H1 (cell line): ENCODE measurements around the gene ATP13A2. TPM values are rescaled to one million over a fixed set of nuclear protein-coding genes. Genes with fewer than 3 reads are reported as not detected.

Experiments
- CTCF ChIA-PET: fragments of 300-600 bp; sonication (Branson Sonifier 250); formaldehyde crosslinking; loops from one replicate; lab custom pipeline; 2021; ENCODE audit not compliant: partially characterized antibody; lab: Charles Lee
- POLR2A ChIA-PET: fragments of 300-600 bp; sonication (Branson Sonifier 250); formaldehyde crosslinking; loops from one replicate; lab custom pipeline; 2021; ENCODE audit warnings: inconsistent platforms; ENCODE audit not compliant: partially characterized antibody; lab: Charles Lee
- DNase-seq, 2 experiments: peaks; one replicate each; pipeline versions ENCODE4 v3.0.0 to v3.0.0-alpha.2; 2010 to 2022; ENCODE audit warnings: low spot score in 2 of 2, low read depth in 1 of 2, mixed read lengths in 1 of 2
- FAIRE-seq: peaks from 2 replicates; lab custom pipeline; 2011; peaks lifted over from hg19 to GRCh38; lab: Jason Lieb, UNC
- H2AFZ ChIP-seq: 2 replicates; pipeline ENCODE4 v1.8.1; 2012; ENCODE audit warnings: low read length, inconsistent platforms
- H2AK5ac ChIP-seq: 2 replicates; pipeline ENCODE4 v1.6.1; 2013; ENCODE audit warnings: low read depth, low read length
- H2BK120ac ChIP-seq: replicated peaks from 2 replicates; pipeline ENCODE3; 2013; ENCODE audit warnings: low read depth, low read length, inconsistent platforms
- H2BK12ac ChIP-seq: 2 replicates; pipeline ENCODE4 v1.6.1; 2013; ENCODE audit warnings: low read depth, low read length
- H2BK15ac ChIP-seq: 2 replicates; pipeline ENCODE4 v1.6.1; 2013; ENCODE audit warnings: low read length
- H2BK20ac ChIP-seq: 2 replicates; pipeline ENCODE4 v1.6.1; 2013; ENCODE audit warnings: low read length
- H2BK5ac ChIP-seq: 2 replicates; pipeline ENCODE4 v1.6.1; 2013; ENCODE audit warnings: low read depth, low read length
- H3K14ac ChIP-seq: 2 replicates; pipeline ENCODE4 v1.6.1; 2013; ENCODE audit warnings: inconsistent platforms; ENCODE audit not compliant: insufficient read length
- H3K18ac ChIP-seq: 2 replicates; pipeline ENCODE4 v1.6.1; 2013; ENCODE audit warnings: low read length; ENCODE audit errors: extremely low read depth
- H3K23ac ChIP-seq: 2 replicates; pipeline ENCODE4 v1.6.1; 2013; ENCODE audit warnings: inconsistent platforms; ENCODE audit not compliant: insufficient read length
- H3K23me2 ChIP-seq: 2 replicates; pipeline ENCODE4 v1.6.1; 2013; ENCODE audit warnings: low read depth, low read length
- H3K27ac ChIP-seq: 2 replicates; pipeline ENCODE4 v1.6.1; 2011; ENCODE audit warnings: low read depth, low read length, inconsistent platforms
- H3K27me3 ChIP-seq, 4 experiments: replicated peaks in 1 of 4; 1 replicate in 1 of 4; 2 replicates in 3 of 4; pipeline versions ENCODE4 v1.6.1 to v1.8.1; 2011 to 2013; ENCODE audit warnings: low read length in 3 of 4, mild to moderate bottlenecking in 3 of 4, inconsistent platforms in 2 of 4, mixed read lengths in 2 of 4, moderate library complexity in 1 of 4; ENCODE audit not compliant: control insufficient read depth in 3 of 4, insufficient read depth in 3 of 4; ENCODE audit errors: extremely low read depth in 1 of 4
- H3K36me3 ChIP-seq, 4 experiments: 2 replicates each; pipeline versions ENCODE4 v1.6.1 to v1.8.1; 2011 to 2013; ENCODE audit warnings: mild to moderate bottlenecking in 4 of 4, low read length in 3 of 4, moderate library complexity in 2 of 4, control low read depth in 1 of 4, inconsistent platforms in 1 of 4; ENCODE audit not compliant: insufficient read depth in 4 of 4, control insufficient read depth in 2 of 4
- H3K4ac ChIP-seq: replicated peaks from 2 replicates; pipeline ENCODE3; 2013; ENCODE audit warnings: low read length, low read depth, mixed read lengths, inconsistent platforms; ENCODE audit not compliant: insufficient read length
- H3K4me1 ChIP-seq, 4 experiments: replicated peaks in 1 of 4; 1 replicate in 1 of 4; 2 replicates in 3 of 4; pipeline versions ENCODE4 v1.6.1 to v1.8.1; 2011 to 2013; ENCODE audit warnings: low read length in 3 of 4, inconsistent platforms in 2 of 4, mixed read lengths in 1 of 4; ENCODE audit not compliant: insufficient read depth in 4 of 4, control insufficient read depth in 3 of 4
- H3K4me2 ChIP-seq, 2 experiments: 2 replicates each; pipeline versions ENCODE4 v1.6.1 to v1.8.1; 2011 to 2013; ENCODE audit warnings: low read depth in 2 of 2, low read length in 2 of 2, control low read depth in 1 of 2, inconsistent platforms in 1 of 2, mild to moderate bottlenecking in 1 of 2; ENCODE audit not compliant: insufficient read depth in 1 of 2
- H3K4me3 ChIP-seq, 4 experiments: fragments of 200-600, 300-600 bp in 1 of 4; sonication (generic), shearing (Covaris generic), sonication (Bioruptor Twin) in 1 of 4; 2 replicates each; pipeline versions ENCODE4 v1.5.1 to v1.8.1; 2011 to 2016; ENCODE audit warnings: low read length in 4 of 4, low read depth in 3 of 4, control low read depth in 2 of 4, inconsistent platforms in 2 of 4, mild to moderate bottlenecking in 2 of 4, mixed read lengths in 1 of 4, moderate library complexity in 1 of 4; ENCODE audit not compliant: insufficient read depth in 2 of 4; ENCODE audit errors: extremely low read depth in 1 of 4
- H3K56ac ChIP-seq: replicated peaks from 2 replicates; pipeline ENCODE3; 2013; ENCODE audit warnings: low read depth, mild to moderate bottlenecking, mixed read lengths, low read length, inconsistent platforms; ENCODE audit not compliant: insufficient read length
- H3K79me1 ChIP-seq: 2 replicates; pipeline ENCODE4 v1.6.1; 2013; ENCODE audit warnings: low read depth, low read length, control low read depth
- H3K79me2 ChIP-seq, 2 experiments: 2 replicates each; pipeline versions ENCODE4 v1.6.1 to v1.8.1; 2012 to 2013; ENCODE audit warnings: low read length in 2 of 2, mild to moderate bottlenecking in 2 of 2, inconsistent platforms in 1 of 2; ENCODE audit not compliant: insufficient read depth in 2 of 2, control insufficient read depth in 1 of 2
- H3K9ac ChIP-seq, 4 experiments: replicated peaks in 1 of 4; 1 replicate in 1 of 4; 2 replicates in 3 of 4; pipeline versions ENCODE4 v1.6.1 to v1.8.1; 2011 to 2013; ENCODE audit warnings: low read depth in 3 of 4, low read length in 3 of 4, control low read depth in 2 of 4, mild to moderate bottlenecking in 2 of 4, moderate library complexity in 2 of 4, inconsistent platforms in 1 of 4; ENCODE audit errors: extremely low read depth in 1 of 4
- H3K9me3 ChIP-seq, 2 experiments: 2 replicates each; pipeline versions ENCODE4 v1.6.1 to v1.8.1; 2012 to 2013; ENCODE audit warnings: mild to moderate bottlenecking in 2 of 2, moderate library complexity in 2 of 2, control low read depth in 1 of 2, inconsistent platforms in 1 of 2, low read depth in 1 of 2, low read length in 1 of 2, mixed read lengths in 1 of 2; ENCODE audit not compliant: insufficient read depth in 2 of 2
- H4K20me1 ChIP-seq, 2 experiments: replicated peaks in 1 of 2; 2 replicates each; pipeline versions ENCODE3 to v1.8.1; 2011 to 2013; ENCODE audit warnings: inconsistent platforms in 2 of 2, low read length in 2 of 2, mild to moderate bottlenecking in 1 of 2; ENCODE audit not compliant: insufficient read depth in 2 of 2, control insufficient read depth in 1 of 2
- H4K5ac ChIP-seq: 2 replicates; pipeline ENCODE4 v1.6.1; 2013; ENCODE audit warnings: low read length, low read depth, mixed read lengths, inconsistent platforms; ENCODE audit not compliant: insufficient read length
- H4K8ac ChIP-seq: 2 replicates; pipeline ENCODE4 v1.8.0; 2013; ENCODE audit warnings: mild to moderate bottlenecking, moderate library complexity, low read length, inconsistent platforms; ENCODE audit not compliant: insufficient read depth; ENCODE audit errors: extremely low read depth
- H4K91ac ChIP-seq: replicated peaks from 2 replicates; pipeline ENCODE3; 2013; ENCODE audit warnings: low read length, mixed read lengths, inconsistent platforms; ENCODE audit not compliant: insufficient read length
- ASH2L ChIP-seq: fragments of 200-600, 300-600 bp; sonication (generic); IDR thresholded peaks from one replicate; pipeline ENCODE4 v1.7.1; 2017; ENCODE audit warnings: low read length
- BCL11A ChIP-seq, 2 experiments: IDR thresholded peaks; one replicate each; pipeline ENCODE4 v1.6.1; 2011; ENCODE audit warnings: low read depth in 2 of 2, low read length in 2 of 2, mild to moderate bottlenecking in 2 of 2
- CTBP2 ChIP-seq: IDR thresholded peaks from 2 replicates; pipeline ENCODE4 v1.7.0; 2011; ENCODE audit warnings: borderline replicate concordance, mild to moderate bottlenecking, moderate library complexity, mixed read lengths, low read length; ENCODE audit not compliant: insufficient read depth, insufficient read length
- KDM1A ChIP-seq: fragments of 200-600, 300-600 bp; sonication (generic); IDR thresholded peaks from 2 replicates; pipeline ENCODE4 v1.7.1; 2016; ENCODE audit warnings: mild to moderate bottlenecking, low read length, borderline replicate concordance
- POU5F1 ChIP-seq: IDR thresholded peaks from 2 replicates; pipeline ENCODE4 v1.6.1; 2011; ENCODE audit warnings: low read depth, mild to moderate bottlenecking, low read length, moderate library complexity
- RAD21 ChIP-seq, 2 experiments: IDR thresholded peaks in 1 of 2; conservative IDR thresholded peaks in 1 of 2; 2 replicates each; pipeline ENCODE4 v1.6.1; 2011; ENCODE audit warnings: low read depth in 2 of 2, low read length in 2 of 2, improper control_type of control experiment in 1 of 2, inconsistent platforms in 1 of 2, mild to moderate bottlenecking in 1 of 2, moderate library complexity in 1 of 2
- RFX5 ChIP-seq: IDR thresholded peaks from 2 replicates; pipeline ENCODE4 v1.6.1; 2011; ENCODE audit warnings: low read depth, low read length, improper control_type of control experiment, borderline replicate concordance
- SAP30 ChIP-seq: fragments of 300-600 bp; sonication (generic); IDR thresholded peaks from 2 replicates; pipeline ENCODE4 v1.7.1; 2012; ENCODE audit warnings: low read length, moderate library complexity, mild to moderate bottlenecking, inconsistent platforms; ENCODE audit not compliant: insufficient read depth, insufficient replicate concordance
- SIX5 ChIP-seq: IDR thresholded peaks from 2 replicates; pipeline ENCODE4 v1.6.1; 2011; ENCODE audit warnings: mild to moderate bottlenecking, low read depth, low read length
- SP1 ChIP-seq: IDR thresholded peaks from 2 replicates; pipeline ENCODE4 v1.6.1; 2011; ENCODE audit warnings: low read depth, low read length
- SRF ChIP-seq: IDR thresholded peaks from 2 replicates; pipeline ENCODE4 v1.6.1; 2011; ENCODE audit warnings: mild to moderate bottlenecking, low read depth, low read length, moderate library complexity
- TAF7 ChIP-seq: optimal IDR thresholded peaks from 2 replicates; pipeline ENCODE3; 2011; ENCODE audit warnings: low read depth, mild to moderate bottlenecking, inconsistent platforms, low read length, moderate library complexity, borderline replicate concordance
- TCF12 ChIP-seq: IDR thresholded peaks from 2 replicates; pipeline ENCODE4 v1.6.1; 2011; ENCODE audit warnings: low read depth, mild to moderate bottlenecking, low read length
- WGBS, 2 experiments: shearing (Covaris generic) in 1 of 2; methylation state at CpG; one replicate each; pipeline versions ENCODE4 v1.1.6 to v1.1.7; 2013 to 2015; ENCODE audit warnings: low lambda C conversion rate in 2 of 2, mixed read lengths in 2 of 2, inconsistent platforms in 1 of 2, low coverage in 1 of 2, missing lambda C conversion rate in 1 of 2; ENCODE audit not compliant: insufficient replicate concordance in 2 of 2, insufficient coverage in 1 of 2, insufficient read length in 1 of 2; ENCODE audit errors: extremely low coverage in 1 of 2, missing lambda C conversion rate in 1 of 2; 5-methylcytosine and 5-hydroxymethylcytosine counted together
- polyA plus RNA-seq, 7 experiments: library from polyadenylated mRNA; depleted of rRNA in 3 of 7; stranded (reverse) in 5 of 7; unstranded in 2 of 7; fragments of >200 nt in 5 of 7; fragments of 200-250 nt in 2 of 7; gene quantifications; 1 replicate in 5 of 7; 2 replicates in 1 of 7; 4 replicates in 1 of 7; pipeline versions ENCODE4 v1.2.1 to v1.2.3, GENCODE V29; 2011 to 2013; ENCODE audit warnings: missing spikeins in 2 of 7, mixed read lengths in 2 of 7
- total RNA-seq: library from RNA; stranded (reverse); fragmentation: NEBNext Ultra II Directional; extraction: Animal tissue kit (Norgen Biotek cat#: 25700); gene quantifications from 2 replicates; pipeline ENCODE4 v1.2.1, GENCODE V29; 2021
- TF ChIP-seq, protein P1 (sequence below): IDR thresholded peaks from 2 replicates; pipeline ENCODE4 v1.6.1; 2012; ENCODE audit warnings: inconsistent platforms

Gene ATP13A2
- total and polyA plus RNA-seq, 2 of the 8 experiments (the other 6 are each of a cell fraction or from before 2014, with no cell fraction given), result 82.1 to 83.6 TPM

DNA sequence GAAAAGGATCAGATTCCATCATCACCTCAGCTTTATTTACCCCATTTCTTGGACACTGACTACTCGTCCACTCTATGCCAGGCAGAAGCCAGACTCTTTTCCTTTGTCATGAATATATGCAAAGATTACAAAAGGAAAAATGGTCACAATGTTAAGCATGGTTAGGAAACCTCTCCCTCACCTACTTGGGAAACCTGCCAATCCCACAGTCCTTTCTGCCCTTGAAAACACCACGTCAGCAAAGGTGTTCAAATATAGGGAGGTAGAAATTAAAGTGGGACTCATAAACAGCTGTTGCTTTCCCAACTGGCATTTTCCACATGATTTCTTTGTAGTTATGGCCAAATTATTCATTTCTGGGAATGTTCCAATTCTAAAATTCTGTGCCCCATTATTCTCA, 16.2 kb upstream of the ATP13A2 start:
- no peak overlapping the region for H2BK120ac ChIP-seq
- H3K36me3 ChIP-seq, result peaks cover 10 to 74% (median 33%) of the 10 kb centered on the region in 4 experiments
- no peak overlapping the region for H3K4me3 ChIP-seq
- no peak overlapping the region for H4K8ac ChIP-seq
- DNase-seq (no peak), FAIRE-seq (no peak)
- CTCF ChIA-PET, result interaction anchor here (1.1 to 2.4 kb wide), 5 partner anchors 15 to 76 kb away, joined by 3 to 8 read pairs (median 4); no protein-coding TSS in a partner anchor
- H2AK5ac ChIP-seq, result no peak overlapping the region
- no peak overlapping the region for H3K27ac ChIP-seq
- H3K4ac ChIP-seq, result no peak overlapping the region
- H2BK20ac ChIP-seq, result no peak overlapping the region
- H3K79me2 ChIP-seq, result no peaks in the 10 kb centered on the region
- H3K23me2 ChIP-seq, result no peaks in the 10 kb centered on the region
- WGBS, 2 experiments, result 83% methylated on average over 2 of the region's 2 CpGs; no CpG with 5 or more reads in 1 of the 2 experiments
- H3K14ac ChIP-seq, result no peak overlapping the region
- H4K20me1 ChIP-seq, result peaks cover 2% of the 10 kb centered on the region in 2 experiments
- H3K4me2 ChIP-seq, result no peak overlapping the region
- no peaks in the 10 kb centered on the region for H3K79me1 ChIP-seq
- H4K5ac ChIP-seq, result no peak overlapping the region
- no peaks in the 10 kb centered on the region for H3K27me3 ChIP-seq
- no peak overlapping the region for H3K56ac ChIP-seq
- POLR2A ChIA-PET, result interaction anchor here (1.0 to 1.1 kb wide), 3 partner anchors 19 to 41 kb away, joined by 3 to 4 read pairs (median 3); no protein-coding TSS in a partner anchor
- no peak overlapping the region for H2BK15ac ChIP-seq
- H3K23ac ChIP-seq, result no peak overlapping the region
- no peak overlapping the region for H2AFZ ChIP-seq
- H3K9ac ChIP-seq, result no peak overlapping the region
- H2BK12ac ChIP-seq, result no peak overlapping the region
- no peak overlapping the region for H2BK5ac ChIP-seq
- no peak overlapping the region for H3K18ac ChIP-seq
- H3K9me3 ChIP-seq, result no peaks in the 10 kb centered on the region
- no peak overlapping the region for H4K91ac ChIP-seq
- no peaks in the 10 kb centered on the region for H3K4me1 ChIP-seq
- TF ChIP-seq POU5F1 (no peak), SRF (no peak), RFX5 (no peak), TCF12 (no peak), KDM1A (no peak), BCL11A (IDR thresholded peaks at IDR 0.05; ENCODE audit: low read depth in 2 of 2, low read length in 2 of 2) (no peak), CTBP2 (no peak), RAD21 (IDR thresholded peaks at IDR 0.05 in 1 of 2, conservative IDR thresholded peaks at IDR 0.05 in 1 of 2; ENCODE audit: low read depth in 2 of 2, low read length in 2 of 2) (no peak), SP1 (no peak), SIX5 (no peak), TAF7 (no peak), SAP30 (no peak), ASH2L (no peak)
- TF ChIP-seq, protein P1, sequence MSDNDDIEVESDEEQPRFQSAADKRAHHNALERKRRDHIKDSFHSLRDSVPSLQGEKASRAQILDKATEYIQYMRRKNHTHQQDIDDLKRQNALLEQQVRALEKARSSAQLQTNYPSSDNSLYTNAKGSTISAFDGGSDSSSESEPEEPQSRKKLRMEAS, result no peak
